Liver (tissue), 9 donors: ENCODE measurements around the gene CTRB1. TPM values are rescaled to one million over a fixed set of nuclear protein-coding genes. Genes with fewer than 3 reads are reported as not detected.
"Not testable (repeated sequence)": the region's sequence is repeated elsewhere in the genome, so short reads cannot be mapped to it uniquely, and the experiment has no call there.

ENCODE experiments used
- DNase-seq: peaks from one replicate; pipeline ENCODE4 v3.0.0-alpha.2; 2017; ENCODE audit warnings: low spot score
- H3K27ac ChIP-seq, 2 donors: one replicate each; pipeline ENCODE4 v1.7.0; 2013; ENCODE audit warnings: inconsistent platforms in 2 of 2, low read length in 2 of 2, control low read depth in 1 of 2, low read depth in 1 of 2, mild to moderate bottlenecking in 1 of 2
- H3K27me3 ChIP-seq, 4 donors: one replicate each; pipeline versions ENCODE4 v1.6.1 to v1.7.0; 2013; ENCODE audit warnings: low read length in 3 of 4, inconsistent platforms in 1 of 4, mild to moderate bottlenecking in 1 of 4, moderate library complexity in 1 of 4; ENCODE audit not compliant: control insufficient read depth in 4 of 4, insufficient read depth in 4 of 4
- H3K36me3 ChIP-seq, 4 donors: one replicate each; pipeline versions ENCODE4 v1.6.1 to v1.7.0; 2013; ENCODE audit warnings: low read length in 3 of 4, mild to moderate bottlenecking in 3 of 4, low read depth in 1 of 4, moderate library complexity in 1 of 4; ENCODE audit not compliant: control insufficient read depth in 4 of 4, insufficient read depth in 3 of 4
- H3K4me1 ChIP-seq, 4 donors: one replicate each; pipeline versions ENCODE4 v1.6.1 to v1.7.0; 2013; ENCODE audit warnings: low read length in 3 of 4, mild to moderate bottlenecking in 3 of 4, moderate library complexity in 1 of 4; ENCODE audit not compliant: control insufficient read depth in 4 of 4, insufficient read depth in 4 of 4
- H3K4me3 ChIP-seq, 3 donors: one replicate each; pipeline versions ENCODE4 v1.6.1 to v1.7.0; 2013; ENCODE audit warnings: low read length in 3 of 3, control low read depth in 1 of 3, low read depth in 1 of 3, mild to moderate bottlenecking in 1 of 3
- H3K9ac ChIP-seq, 2 donors: one replicate each; pipeline ENCODE4 v1.7.0; 2013; ENCODE audit warnings: low read length in 2 of 2, mild to moderate bottlenecking in 2 of 2, moderate library complexity in 2 of 2, control low read depth in 1 of 2, low read depth in 1 of 2
- H3K9me3 ChIP-seq, 4 donors: one replicate each; pipeline versions ENCODE4 v1.6.1 to v1.7.0; 2013; ENCODE audit warnings: low read length in 3 of 4; ENCODE audit not compliant: control insufficient read depth in 4 of 4
- EGR1 ChIP-seq, 2 donors: IDR thresholded peaks; 2 replicates each; pipeline ENCODE4 v1.6.1; 2016 to 2018; ENCODE audit warnings: antibody characterized with exemption in 2 of 2, low read depth in 2 of 2
- FOXA1 ChIP-seq: IDR thresholded peaks from 2 replicates; pipeline ENCODE4 v1.6.1; 2016; ENCODE audit warnings: antibody characterized with exemption
- FOXA2 ChIP-seq: IDR thresholded peaks from 2 replicates; pipeline ENCODE4 v1.6.1; 2016; ENCODE audit warnings: antibody characterized with exemption
- GABPA ChIP-seq, 2 donors: IDR thresholded peaks in 1 of 2; conservative IDR thresholded peaks in 1 of 2; 2 replicates each; pipeline ENCODE4 v1.6.1; 2016; ENCODE audit warnings: antibody characterized with exemption in 2 of 2, mild to moderate bottlenecking in 1 of 2, moderate library complexity in 1 of 2
- HNF4A ChIP-seq, 2 donors: conservative IDR thresholded peaks; 2 replicates each; pipeline ENCODE4 v1.6.1; 2016; ENCODE audit warnings: antibody characterized with exemption in 2 of 2, mild to moderate bottlenecking in 2 of 2
- HNF4G ChIP-seq: IDR thresholded peaks from 2 replicates; pipeline ENCODE4 v1.6.1; 2016; ENCODE audit warnings: antibody characterized with exemption
- JUND ChIP-seq, 2 donors: IDR thresholded peaks; 2 replicates each; pipeline ENCODE4 v1.6.1; 2016; ENCODE audit warnings: antibody characterized with exemption in 2 of 2
- MAX ChIP-seq: IDR thresholded peaks from 2 replicates; pipeline ENCODE4 v1.6.1; 2016; ENCODE audit warnings: antibody characterized with exemption
- NR2F2 ChIP-seq: IDR thresholded peaks from 2 replicates; pipeline ENCODE4 v1.6.1; 2016; ENCODE audit warnings: antibody characterized with exemption
- RAD21 ChIP-seq, 2 donors: IDR thresholded peaks; 2 replicates each; pipeline ENCODE4 v1.6.1; 2016; ENCODE audit warnings: antibody characterized with exemption in 2 of 2, mild to moderate bottlenecking in 2 of 2
- RXRA ChIP-seq, 2 donors: IDR thresholded peaks; 2 replicates each; pipeline ENCODE4 v1.6.1; 2017 to 2018; ENCODE audit warnings: antibody characterized with exemption in 2 of 2, mild to moderate bottlenecking in 1 of 2
- SP1 ChIP-seq: IDR thresholded peaks from 2 replicates; pipeline ENCODE4 v1.6.1; 2018; ENCODE audit warnings: antibody characterized with exemption, mild to moderate bottlenecking
- TAF1 ChIP-seq: conservative IDR thresholded peaks from 2 replicates; pipeline ENCODE4 v1.6.1; 2016; ENCODE audit warnings: antibody characterized with exemption, mild to moderate bottlenecking
- YY1 ChIP-seq: IDR thresholded peaks from 2 replicates; pipeline ENCODE4 v1.6.1; 2016; ENCODE audit warnings: antibody characterized with exemption, mild to moderate bottlenecking
- ZBTB33 ChIP-seq: IDR thresholded peaks from 2 replicates; pipeline ENCODE4 v1.6.1; 2016; ENCODE audit warnings: antibody characterized with exemption
- WGBS: extraction: QIAGEN DNeasy Blood & Tissue Kit; methylation state at CpG from one replicate; pipeline ENCODE4 v1.1.7; 2013; 5-methylcytosine and 5-hydroxymethylcytosine counted together
- polyA plus RNA-seq, 2 donors: library from polyadenylated mRNA; stranded (reverse) in 1 of 2; unstranded in 1 of 2; fragments of 200-250 nt in 1 of 2; fragments of >200 nt in 1 of 2; fragmentation: Nextera tagmentation in 1 of 2; extraction: Ambion mirVana in 1 of 2; gene quantifications; one replicate each; pipeline versions ENCODE4 v1.2.1 to v1.2.3, GENCODE V29; 2013 to 2015
- total RNA-seq, 2 donors: library from RNA; depleted of rRNA; stranded (reverse); fragments of >200 nt; gene quantifications; one replicate each; pipeline ENCODE4 v1.2.3, GENCODE V29; 2014
- TF ChIP-seq, protein P1 (sequence below): IDR thresholded peaks from 2 replicates; pipeline ENCODE4 v1.6.1; 2016; ENCODE audit warnings: antibody characterized with exemption
- TF ChIP-seq, protein P2 (sequence below): IDR thresholded peaks from 2 replicates; pipeline ENCODE4 v1.6.1; 2016; ENCODE audit warnings: antibody characterized with exemption, mild to moderate bottlenecking
- donor health status: healthy.
- donor health status: healthy.
- donor health status: healthy.
- donor health status: healthy.
- donor health status: healthy.

Gene CTRB1
- total and polyA plus RNA-seq, 4 donors = not detected

GRCh38 chr16:75205961-75206748 lies 12.6 kb upstream of the CTRB1 start:
- H3K9me3 ChIP-seq, H3K36me3 ChIP-seq, H3K27me3 ChIP-seq, H3K9ac ChIP-seq, H3K4me3 ChIP-seq, DNase-seq, H3K27ac ChIP-seq, H3K4me1 ChIP-seq: not testable (repeated sequence)
- 89% methylated on average over 20 of the region's 25 CpGs for WGBS

DNA sequence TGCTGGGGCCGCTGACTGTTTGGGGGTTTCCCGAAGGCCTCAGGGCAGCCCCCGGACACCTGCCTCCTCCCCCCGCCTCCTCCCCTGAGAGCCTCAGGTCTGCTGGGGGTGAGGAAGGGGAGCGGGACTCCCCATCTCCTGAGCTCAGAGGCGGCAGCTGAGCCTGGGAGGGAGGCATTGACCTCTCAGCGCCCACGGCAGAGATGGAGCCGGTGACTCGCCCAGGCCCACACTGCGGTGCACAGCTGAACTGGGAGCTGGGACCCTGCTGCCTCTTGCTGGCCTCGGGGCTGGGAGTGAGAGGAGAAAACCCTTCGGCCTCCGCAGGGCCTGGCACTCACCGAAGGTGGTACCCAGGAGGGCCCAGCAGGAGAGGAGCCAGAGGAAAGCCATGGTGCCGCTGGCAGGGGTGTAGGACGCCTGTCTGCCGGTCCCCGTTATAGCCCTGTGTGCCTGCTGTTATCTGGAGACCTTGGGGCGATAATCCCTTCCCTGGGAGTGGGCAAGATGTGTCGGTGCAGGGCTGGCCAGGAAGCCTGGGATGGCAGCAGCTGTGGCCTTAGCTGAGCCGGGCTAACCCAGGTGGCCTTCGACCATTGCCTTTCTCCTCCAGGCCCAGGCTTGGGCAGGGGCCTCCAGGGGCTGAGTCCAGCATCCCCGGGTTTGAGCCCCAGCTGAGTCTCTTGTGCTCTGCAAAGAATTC lies 11.9 kb upstream of the CTRB1 start, which contains the start of gene CTRB2:
TSS of gene CTRB2 (minus strand) at position 413 of the 703 bp plus-strand sequence. CDS start at position 393, 20 bp downstream.
- DNase-seq = no peak
- Histone ChIP-seq H3K9ac (no peak within 1 kb of the TSS), H3K36me3 (no peaks in the 10 kb centered on the region), H3K9me3 (no peaks in the 10 kb centered on the region), H3K27ac (no peak within 1 kb of the TSS), H3K4me3 (no peak within 1 kb of the TSS), H3K4me1 (no peaks in the 10 kb centered on the region), H3K27me3 (no peaks in the 10 kb centered on the region)
- TF ChIP-seq NR2F2 = no peak
- no peak for TF ChIP-seq ZBTB33
- no peak for TF ChIP-seq JUND (IDR thresholded peaks at IDR 0.05)
- TF ChIP-seq FOXA1 = no peak
- TF ChIP-seq, protein P1, sequence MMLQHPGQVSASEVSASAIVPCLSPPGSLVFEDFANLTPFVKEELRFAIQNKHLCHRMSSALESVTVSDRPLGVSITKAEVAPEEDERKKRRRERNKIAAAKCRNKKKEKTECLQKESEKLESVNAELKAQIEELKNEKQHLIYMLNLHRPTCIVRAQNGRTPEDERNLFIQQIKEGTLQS = no peak
- TF ChIP-seq HNF4A (conservative IDR thresholded peaks at IDR 0.05) = no peak
- no peak for TF ChIP-seq YY1
- TF ChIP-seq HNF4G = no peak
- TF ChIP-seq GABPA (IDR thresholded peaks at IDR 0.05 in 1 of 2, conservative IDR thresholded peaks at IDR 0.05 in 1 of 2) = no peak
- WGBS = 91% methylated on average over 24 of the region's 24 CpGs

DNA sequence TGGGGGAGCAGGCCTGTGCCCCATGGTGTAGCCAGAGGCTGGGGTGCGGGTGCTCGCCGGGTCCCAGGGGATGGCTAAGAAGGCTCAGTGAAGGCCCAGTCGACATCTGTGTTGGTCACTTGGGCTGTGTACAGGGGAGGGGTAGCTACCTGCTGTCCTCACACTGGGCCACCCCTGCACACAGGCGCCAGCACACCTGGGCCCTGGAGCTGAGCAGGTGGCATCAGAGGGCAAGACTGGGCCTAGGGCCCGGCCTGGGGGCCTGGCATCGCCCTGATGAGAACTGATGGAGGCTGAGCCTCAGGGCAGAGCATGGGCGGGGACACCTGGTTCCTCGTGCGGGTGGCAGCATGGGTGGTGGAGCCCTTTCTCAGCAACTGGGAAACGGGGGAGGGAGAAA lies 11.0 kb upstream of the CTRB1 start:
- DNase-seq = no peak
- no peak overlapping the region for H3K4me3 ChIP-seq
- TF ChIP-seq, protein P1 = no peak
- TF ChIP-seq RXRA (IDR thresholded peaks at IDR 0.05) (no peak), FOXA2 (no peak), ZBTB33 (no peak), JUND (IDR thresholded peaks at IDR 0.05) (no peak), SP1 (no peak), HNF4G (no peak), GABPA (IDR thresholded peaks at IDR 0.05 in 1 of 2, conservative IDR thresholded peaks at IDR 0.05 in 1 of 2) (no peak), YY1 (no peak), EGR1 (IDR thresholded peaks at IDR 0.05; ENCODE audit: low read depth in 2 of 2) (no peak), NR2F2 (no peak), MAX (no peak), TAF1 (no peak), RAD21 (IDR thresholded peaks at IDR 0.05) (no peak)
- TF ChIP-seq, protein P2, sequence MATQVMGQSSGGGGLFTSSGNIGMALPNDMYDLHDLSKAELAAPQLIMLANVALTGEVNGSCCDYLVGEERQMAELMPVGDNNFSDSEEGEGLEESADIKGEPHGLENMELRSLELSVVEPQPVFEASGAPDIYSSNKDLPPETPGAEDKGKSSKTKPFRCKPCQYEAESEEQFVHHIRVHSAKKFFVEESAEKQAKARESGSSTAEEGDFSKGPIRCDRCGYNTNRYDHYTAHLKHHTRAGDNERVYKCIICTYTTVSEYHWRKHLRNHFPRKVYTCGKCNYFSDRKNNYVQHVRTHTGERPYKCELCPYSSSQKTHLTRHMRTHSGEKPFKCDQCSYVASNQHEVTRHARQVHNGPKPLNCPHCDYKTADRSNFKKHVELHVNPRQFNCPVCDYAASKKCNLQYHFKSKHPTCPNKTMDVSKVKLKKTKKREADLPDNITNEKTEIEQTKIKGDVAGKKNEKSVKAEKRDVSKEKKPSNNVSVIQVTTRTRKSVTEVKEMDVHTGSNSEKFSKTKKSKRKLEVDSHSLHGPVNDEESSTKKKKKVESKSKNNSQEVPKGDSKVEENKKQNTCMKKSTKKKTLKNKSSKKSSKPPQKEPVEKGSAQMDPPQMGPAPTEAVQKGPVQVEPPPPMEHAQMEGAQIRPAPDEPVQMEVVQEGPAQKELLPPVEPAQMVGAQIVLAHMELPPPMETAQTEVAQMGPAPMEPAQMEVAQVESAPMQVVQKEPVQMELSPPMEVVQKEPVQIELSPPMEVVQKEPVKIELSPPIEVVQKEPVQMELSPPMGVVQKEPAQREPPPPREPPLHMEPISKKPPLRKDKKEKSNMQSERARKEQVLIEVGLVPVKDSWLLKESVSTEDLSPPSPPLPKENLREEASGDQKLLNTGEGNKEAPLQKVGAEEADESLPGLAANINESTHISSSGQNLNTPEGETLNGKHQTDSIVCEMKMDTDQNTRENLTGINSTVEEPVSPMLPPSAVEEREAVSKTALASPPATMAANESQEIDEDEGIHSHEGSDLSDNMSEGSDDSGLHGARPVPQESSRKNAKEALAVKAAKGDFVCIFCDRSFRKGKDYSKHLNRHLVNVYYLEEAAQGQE = no peak

More for the DNA sequence above, 11.0 kb upstream of the CTRB1 start:
- H3K9me3 ChIP-seq = no peaks in the 10 kb centered on the region
- no peak overlapping the region for H3K9ac ChIP-seq
- no peaks in the 10 kb centered on the region for H3K4me1 ChIP-seq
- H3K36me3 ChIP-seq = no peaks in the 10 kb centered on the region
- no peak overlapping the region for H3K27ac ChIP-seq
- WGBS = 90% methylated on average over 11 of the region's 11 CpGs
- no peaks in the 10 kb centered on the region for H3K27me3 ChIP-seq
